ENCODE results near the gene QARS1. TPM values are rescaled to one million over a fixed set of nuclear protein-coding genes. Genes with fewer than 3 reads are reported as not detected.

The QARS1 gene
- polyA plus RNA-seq, 1 of the 3 experiments (the other 2 are of a cell fraction) = 311 TPM

- ChIA-PET CTCF (interaction anchor here (1.8 to 4.0 kb wide), 2 partner anchors 12 to 25 kb away, joined by 6 to 26 read pairs; partner anchors contain the start of genes LAMB2 and QRICH1), POLR2A (interaction anchor here (1.8 to 4.0 kb wide), 3 partner anchors 14 to 98 kb away, joined by 5 to 25 read pairs (median 16); partner anchors contain the start of genes LAMB2, NDUFAF3 and QRICH1)
- H3K27me3 ChIP-seq (ENCODE audit: insufficient read depth) = no peaks in the 10 kb centered on the region
- peak overlapping the region; percentile 100 for H3K4me2 ChIP-seq
- no peaks in the 10 kb centered on the region for H3K9me3 ChIP-seq
- peak overlapping the region; percentile 89 for H3K9ac ChIP-seq
- WGBS (ENCODE audit: low lambda C conversion rate) = 0% methylated on average over 1 of the region's 3 CpGs
- no peak for DNase-seq
- peak overlapping the region; percentile 96 to 98; a peak in 3 of 4 replicates for H3K27ac ChIP-seq (ENCODE audit: low read depth in 2 of 2, low read length in 1 of 2)
- H3K9me2 ChIP-seq = no peaks in the 10 kb centered on the region
- H2AFZ ChIP-seq (ENCODE audit: low read depth) = no peak overlapping the region
- H3K79me2 ChIP-seq (ENCODE audit: insufficient read depth) = peaks cover 31% of the 10 kb centered on the region
- peaks cover 36 to 72% of the 10 kb centered on the region in 2 experiments for H3K36me3 ChIP-seq (replicated peaks in 1 of 2; ENCODE audit: control insufficient read depth in 1 of 2, insufficient read depth in 2 of 2, low read length in 1 of 2)
- peak overlapping the region; percentile 95 to 100 for H3K4me3 ChIP-seq (ENCODE audit: low read depth in 2 of 2, low read length in 1 of 2)
- no peak for TF ChIP-seq POLR2AphosphoS5 (IDR thresholded peaks at IDR 0.05; ENCODE audit: low read depth, low read length)
- H3F3A ChIP-seq (replicated peaks; ENCODE audit: insufficient read depth) = peaks cover 36% of the 10 kb centered on the region
- no peaks in the 10 kb centered on the region for H4K20me1 ChIP-seq (ENCODE audit: insufficient read depth)
- H3K4me1 ChIP-seq (ENCODE audit: control insufficient read depth in 1 of 2, insufficient read depth in 2 of 2, low read depth in 1 of 2, low read length in 1 of 2) = peaks cover 7 to 19% of the 10 kb centered on the region in 2 experiments; a peak in 2 of 4 replicates
These were observed 14.9 kb upstream of the QARS1 start for GRCh38 chr3:49119439-49119838.

- Histone ChIP-seq H2AFZ (ENCODE audit: low read depth) (no peak overlapping the region), H4K20me1 (ENCODE audit: insufficient read depth) (no peaks in the 10 kb centered on the region), H3K9ac (peak overlapping the region; percentile 89; the same call in 1 of the 2 replicates), H3K4me3 (ENCODE audit: low read depth in 2 of 2, low read length in 1 of 2) (peak overlapping the region; percentile 95 to 100; a peak in 2 of 4 replicates), H3F3A (replicated peaks; ENCODE audit: insufficient read depth) (peaks cover 36% of the 10 kb centered on the region), H3K27ac (ENCODE audit: low read depth in 2 of 2, low read length in 1 of 2) (peak overlapping the region in 1 of 2 experiments; percentile 96; a peak in 2 of 4 replicates), H3K9me3 (no peaks in the 10 kb centered on the region), H3K4me1 (ENCODE audit: control insufficient read depth in 1 of 2, insufficient read depth in 2 of 2, low read depth in 1 of 2, low read length in 1 of 2) (peaks cover 7 to 19% of the 10 kb centered on the region in 2 experiments; a peak in 2 of 4 replicates), H3K27me3 (ENCODE audit: insufficient read depth) (no peaks in the 10 kb centered on the region), H3K4me2 (peak overlapping the region; percentile 100), H3K9me2 (no peaks in the 10 kb centered on the region), H3K79me2 (ENCODE audit: insufficient read depth) (peaks cover 31% of the 10 kb centered on the region), H3K36me3 (replicated peaks in 1 of 2; ENCODE audit: control insufficient read depth in 1 of 2, insufficient read depth in 2 of 2, low read length in 1 of 2) (peaks cover 38 to 72% of the 10 kb centered on the region in 2 experiments)
- WGBS (ENCODE audit: low lambda C conversion rate) = 84% methylated on average over 7 of the region's 10 CpGs
- POLR2A ChIA-PET = interaction anchor here (2.6 to 4.0 kb wide), 2 partner anchors 14 to 26 kb away, joined by 16 to 25 read pairs; partner anchors contain the start of genes LAMB2 and QRICH1
- DNase-seq = no peak
- CTCF ChIA-PET = interaction anchor here (1.8 to 4.0 kb wide), 2 partner anchors 12 to 25 kb away, joined by 6 to 26 read pairs; partner anchors contain the start of genes LAMB2 and QRICH1
- TF ChIP-seq FOXJ3 (CRISPR knock-in tag; IDR thresholded peaks at IDR 0.05) (no peak), RXRA (IDR thresholded peaks at IDR 0.05; ENCODE audit: borderline replicate concordance, low read depth) (no peak), RAD21 (IDR thresholded peaks at IDR 0.05; ENCODE audit: low read length) (no peak), MEF2A (IDR thresholded peaks at IDR 0.05; ENCODE audit: borderline replicate concordance, low read depth) (no peak), NFIC (IDR thresholded peaks at IDR 0.05; ENCODE audit: borderline replicate concordance) (no peak), JUND (IDR thresholded peaks at IDR 0.05) (no peak), FOXM1 (IDR thresholded peaks at IDR 0.05; ENCODE audit: low read depth) (no peak), YY1 (IDR thresholded peaks at IDR 0.05; ENCODE audit: low read depth) (no peak), FOSL2 (IDR thresholded peaks at IDR 0.05; ENCODE audit: borderline replicate concordance, low read depth) (no peak), PBX3 (IDR thresholded peaks at IDR 0.05) (no peak)
- TF ChIP-seq, protein P1, sequence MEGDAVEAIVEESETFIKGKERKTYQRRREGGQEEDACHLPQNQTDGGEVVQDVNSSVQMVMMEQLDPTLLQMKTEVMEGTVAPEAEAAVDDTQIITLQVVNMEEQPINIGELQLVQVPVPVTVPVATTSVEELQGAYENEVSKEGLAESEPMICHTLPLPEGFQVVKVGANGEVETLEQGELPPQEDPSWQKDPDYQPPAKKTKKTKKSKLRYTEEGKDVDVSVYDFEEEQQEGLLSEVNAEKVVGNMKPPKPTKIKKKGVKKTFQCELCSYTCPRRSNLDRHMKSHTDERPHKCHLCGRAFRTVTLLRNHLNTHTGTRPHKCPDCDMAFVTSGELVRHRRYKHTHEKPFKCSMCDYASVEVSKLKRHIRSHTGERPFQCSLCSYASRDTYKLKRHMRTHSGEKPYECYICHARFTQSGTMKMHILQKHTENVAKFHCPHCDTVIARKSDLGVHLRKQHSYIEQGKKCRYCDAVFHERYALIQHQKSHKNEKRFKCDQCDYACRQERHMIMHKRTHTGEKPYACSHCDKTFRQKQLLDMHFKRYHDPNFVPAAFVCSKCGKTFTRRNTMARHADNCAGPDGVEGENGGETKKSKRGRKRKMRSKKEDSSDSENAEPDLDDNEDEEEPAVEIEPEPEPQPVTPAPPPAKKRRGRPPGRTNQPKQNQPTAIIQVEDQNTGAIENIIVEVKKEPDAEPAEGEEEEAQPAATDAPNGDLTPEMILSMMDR (IDR thresholded peaks at IDR 0.05) = no peak
- TF ChIP-seq, protein P2, sequence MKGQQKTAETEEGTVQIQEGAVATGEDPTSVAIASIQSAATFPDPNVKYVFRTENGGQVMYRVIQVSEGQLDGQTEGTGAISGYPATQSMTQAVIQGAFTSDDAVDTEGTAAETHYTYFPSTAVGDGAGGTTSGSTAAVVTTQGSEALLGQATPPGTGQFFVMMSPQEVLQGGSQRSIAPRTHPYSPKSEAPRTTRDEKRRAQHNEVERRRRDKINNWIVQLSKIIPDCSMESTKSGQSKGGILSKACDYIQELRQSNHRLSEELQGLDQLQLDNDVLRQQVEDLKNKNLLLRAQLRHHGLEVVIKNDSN (IDR thresholded peaks at IDR 0.05; ENCODE audit: borderline replicate concordance, low read depth) = no peak
These were observed 14.5 kb upstream of the QARS1 start for GRCh38 chr3:49119036-49119435.

Measured in SK-N-SH (cell line).